ENCODE measurements around the gene PAPPA.

PAPPA gene

GRCh38 chr9:116182876-116183275 is 29.3 kb downstream of the PAPPA start:
- no peak for DNase-seq (ENCODE audit: low read depth)

GRCh38 chr9:116187570-116188170 is 34.1 kb downstream of the PAPPA start:
- DNase-seq (ENCODE audit: low read depth), result no peak

DNA sequence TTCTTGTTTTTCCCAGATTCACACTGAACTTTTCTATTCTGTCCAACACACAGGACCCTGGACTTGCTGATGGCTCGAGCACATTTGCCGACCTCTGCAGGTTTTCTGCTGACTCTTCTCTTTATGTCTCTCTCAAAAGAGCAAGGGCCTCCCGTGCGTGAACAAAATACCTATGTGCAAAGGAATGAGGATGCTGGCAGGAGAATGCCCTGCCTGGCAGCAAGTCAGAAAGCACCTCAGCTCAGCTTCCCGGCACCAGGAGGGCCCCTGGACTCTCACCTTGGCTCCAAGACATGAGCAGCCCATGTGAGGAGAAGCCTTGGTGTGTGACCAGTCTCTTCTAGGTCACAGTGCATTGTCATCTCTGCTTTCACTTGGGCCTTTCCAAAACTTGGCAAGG is 36.1 kb downstream of the PAPPA start:
- DNase-seq (ENCODE audit: low read depth), result no peak

- DNase-seq (ENCODE audit: low read depth), result no peak
Measured at GRCh38 chr9:116190637-116191396, 37.2 kb downstream of the PAPPA start.

GRCh38 chr9:116191576-116192415 is 38.2 kb downstream of the PAPPA start:
- no peak for DNase-seq (ENCODE audit: low read depth)

GRCh38 chr9:116193636-116194035 is 40.0 kb downstream of the PAPPA start:
- DNase-seq (ENCODE audit: low read depth), result peak; percentile 31

GRCh38 chr9:116196806-116197205 is 43.2 kb downstream of the PAPPA start:
- no peak for DNase-seq (ENCODE audit: low read depth)

DNA sequence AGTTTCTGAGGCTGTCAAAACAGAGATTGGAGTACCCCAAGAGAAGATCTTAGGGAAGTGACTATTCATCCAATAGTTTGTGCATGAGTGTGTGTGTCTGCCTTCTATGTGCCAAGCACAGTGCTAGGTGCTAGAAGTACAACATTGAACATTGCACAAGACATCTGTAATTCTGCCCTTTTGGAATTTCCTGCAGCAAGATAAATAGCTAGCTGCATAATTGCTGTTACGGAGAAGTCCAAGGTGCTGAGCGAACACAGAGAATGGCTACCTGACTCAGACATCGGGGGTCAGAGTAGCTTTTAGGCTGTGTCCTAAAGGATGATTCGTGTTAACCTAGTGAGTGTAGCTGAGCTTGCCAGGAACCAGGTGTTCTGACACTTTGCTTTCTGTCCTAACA is 44.8 kb downstream of the PAPPA start:
- DNase-seq (ENCODE audit: low read depth), result no peak

- no peak for DNase-seq (ENCODE audit: low read depth)
Measured at GRCh38 chr9:116202219-116202912, 48.8 kb downstream of the PAPPA start.

DNA sequence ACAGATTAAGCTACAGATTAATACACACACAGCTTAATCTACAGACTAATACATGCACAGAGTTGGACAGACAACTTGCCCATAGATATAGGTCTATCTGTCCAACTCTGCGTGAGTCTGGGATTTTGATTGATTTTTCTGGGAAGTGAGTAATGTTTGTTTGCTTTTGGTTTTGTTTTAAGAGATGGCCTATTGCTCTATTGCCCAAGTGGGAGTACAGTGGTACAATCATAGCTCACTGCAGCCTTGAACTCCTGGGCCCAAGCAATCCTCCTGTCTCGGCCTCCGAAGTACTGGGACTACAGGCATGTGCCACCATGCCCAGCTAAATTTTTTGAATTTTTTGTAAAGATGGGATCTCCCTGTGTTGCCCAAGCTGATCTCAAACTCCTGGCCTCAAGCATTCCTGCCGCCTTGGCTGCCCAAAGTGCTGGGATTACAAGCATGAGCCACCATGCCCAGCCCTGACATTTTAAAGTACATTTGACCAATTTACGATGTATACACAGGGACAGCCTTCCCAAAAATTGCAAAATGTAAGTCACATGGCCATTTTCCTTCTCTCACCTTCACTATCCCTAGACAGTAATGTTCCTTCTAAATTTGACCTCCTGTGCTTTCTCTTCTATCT is 50.8 kb downstream of the PAPPA start:
- no peak for DNase-seq (ENCODE audit: low read depth)

GRCh38 chr9:116207371-116208111 is 54.0 kb downstream of the PAPPA start:
- DNase-seq (ENCODE audit: low read depth), result peak; percentile 16

- peak; percentile 95 for DNase-seq (ENCODE audit: low read depth)
Measured at GRCh38 chr9:116208417-116209232, 55.0 kb downstream of the PAPPA start.

- no peak for DNase-seq (ENCODE audit: low read depth)
Measured at GRCh38 chr9:116209414-116210116, 56.0 kb downstream of the PAPPA start.

GRCh38 chr9:116212986-116213692 is 59.5 kb downstream of the PAPPA start:
- DNase-seq (ENCODE audit: low read depth), result no peak

DNA sequence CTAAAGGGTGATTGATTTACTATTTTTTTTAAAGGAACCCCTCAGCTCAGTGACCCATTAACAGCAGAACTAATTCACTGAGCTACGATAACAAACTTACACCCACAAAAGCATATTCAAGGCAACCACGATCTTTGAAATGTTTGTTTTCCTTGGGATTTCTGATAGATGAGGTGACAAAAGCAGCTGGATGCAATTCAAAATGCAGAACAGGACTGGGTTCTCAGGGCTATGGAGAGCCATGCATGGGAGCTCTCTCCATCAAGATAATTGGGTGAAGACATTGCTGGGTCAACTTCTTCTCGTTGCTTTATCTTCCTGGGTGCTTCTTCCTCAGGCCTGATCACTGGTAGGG is 60.1 kb downstream of the PAPPA start:
- no peak for DNase-seq (ENCODE audit: low read depth)

- no peak for DNase-seq (ENCODE audit: low read depth)
Measured at GRCh38 chr9:116218399-116218798, 64.8 kb downstream of the PAPPA start.

DNA sequence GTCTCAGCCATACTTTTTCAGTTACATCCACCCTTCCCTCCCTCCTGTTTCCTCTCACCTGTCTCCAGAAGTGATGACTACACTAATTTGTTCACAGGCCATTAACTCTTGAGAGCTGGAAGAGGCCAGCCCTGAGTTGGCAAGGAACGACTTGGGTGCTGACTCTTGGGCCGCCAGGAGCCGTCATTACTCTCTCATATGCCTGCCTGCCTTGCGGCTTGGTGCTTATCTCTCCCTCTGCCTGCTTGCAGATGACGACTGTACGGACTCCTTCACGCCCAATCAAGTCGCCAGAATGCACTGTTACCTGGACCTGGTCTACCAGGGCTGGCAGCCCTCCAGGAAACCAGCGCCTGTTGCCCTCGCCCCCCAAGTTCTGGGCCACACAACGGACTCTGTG is 66.1 kb downstream of the PAPPA start:
- no peak for DNase-seq (ENCODE audit: low read depth)

DNA sequence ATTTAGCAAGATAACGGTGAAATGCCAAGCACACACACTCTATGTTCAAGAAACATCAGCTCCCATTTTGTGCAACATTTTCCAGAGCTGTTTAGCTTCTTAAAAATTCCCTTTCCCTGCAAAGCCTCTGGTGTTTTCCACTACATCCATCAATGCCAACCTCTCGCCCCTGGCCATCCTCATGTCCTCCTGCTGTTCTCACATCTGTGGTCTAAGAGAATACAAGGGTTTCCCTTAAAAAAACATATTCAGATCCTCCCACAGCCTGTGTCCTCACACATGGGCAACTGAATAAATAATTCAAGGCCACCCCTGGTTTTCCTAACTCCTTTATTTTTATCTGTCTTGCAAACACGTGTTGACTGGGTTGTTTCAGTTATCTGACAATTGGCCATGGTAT is 70.3 kb downstream of the PAPPA start:
- DNase-seq (ENCODE audit: low read depth), result no peak

DNA sequence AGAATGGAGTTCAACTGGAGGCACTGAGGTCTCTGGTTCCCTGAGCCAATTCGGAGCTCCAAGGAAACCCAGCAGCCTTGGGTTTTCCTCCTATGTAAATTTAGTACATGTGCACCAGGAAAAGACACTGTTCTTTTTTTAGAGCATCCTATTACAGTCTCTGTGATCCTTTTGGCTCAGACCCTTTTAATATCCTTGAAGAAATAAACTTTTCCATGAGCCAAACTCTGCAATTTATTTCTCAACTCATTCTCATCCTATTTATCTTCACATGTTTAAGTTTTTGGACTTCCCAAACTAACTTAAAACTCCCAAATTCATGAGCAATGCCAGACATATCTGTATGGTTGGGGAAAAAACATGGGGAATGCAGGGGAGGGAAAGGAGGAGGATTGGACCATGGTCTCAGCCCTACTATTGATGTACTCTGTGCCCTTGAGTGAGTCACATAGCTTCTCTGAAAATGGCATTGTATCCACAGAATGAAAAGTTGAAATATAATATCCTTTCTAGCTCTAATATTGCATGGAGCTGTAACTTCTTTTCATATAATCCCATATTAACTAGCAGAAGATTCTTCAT is 76.6 kb downstream of the PAPPA start:
- peak; percentile 6 for DNase-seq (ENCODE audit: low read depth)
